IPS-18c (cell line): ENCODE measurements around the gene ENDOD1.

Experiments
- H3K4me3 ChIP-seq: 2 replicates; pipeline ENCODE4 v1.7.0; 2013; ENCODE audit warnings: low read depth, mild to moderate bottlenecking, low read length, moderate library complexity; ENCODE audit not compliant: insufficient read depth
- H3K9me3 ChIP-seq: one replicate; pipeline ENCODE4 v1.6.1; 2013; ENCODE audit warnings: mild to moderate bottlenecking, low read length, moderate library complexity; ENCODE audit not compliant: control insufficient read depth, insufficient read depth

The ENDOD1 gene

DNA sequence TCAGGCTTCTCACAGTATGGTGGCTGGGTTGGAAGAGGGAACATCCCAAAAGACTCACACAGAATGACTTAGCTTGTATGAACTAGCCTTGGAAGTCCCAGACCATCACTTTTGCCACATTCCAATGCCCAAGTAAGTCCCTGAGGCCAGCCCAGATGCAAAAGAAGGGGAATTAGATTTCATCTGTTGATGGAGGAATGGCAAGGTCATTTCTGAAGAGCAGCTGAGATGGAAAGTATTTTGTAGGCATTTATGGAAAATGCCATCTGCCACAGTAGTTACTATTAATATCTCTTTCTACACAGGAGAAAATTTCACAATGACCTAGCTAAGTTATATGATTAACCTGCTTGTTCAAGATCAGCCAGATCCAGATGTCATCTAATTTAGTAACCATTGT, 58.8 kb downstream of the ENDOD1 start:
- Histone ChIP-seq H3K9me3 (peaks cover 4% of the 10 kb centered on the region), H3K4me3 (no peak overlapping the region)

DNA sequence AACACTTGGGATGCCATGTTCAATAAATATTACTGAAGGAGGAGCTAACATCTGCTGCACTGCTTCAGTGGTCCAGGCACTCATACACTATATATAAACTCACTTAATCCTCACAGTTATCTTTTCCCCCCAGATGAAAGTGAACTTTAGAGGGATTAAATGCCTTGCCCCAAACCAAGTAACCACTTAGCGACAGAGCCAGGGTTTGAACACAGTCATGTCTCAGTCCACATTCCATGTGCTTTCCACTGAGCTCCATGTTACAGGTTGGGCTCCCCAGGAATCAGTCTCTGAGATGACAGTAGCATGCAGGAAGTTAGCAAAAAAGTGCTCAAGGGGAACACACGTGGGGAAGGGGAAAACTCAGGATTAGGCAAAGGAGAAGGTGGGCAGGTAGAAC, 59.3 kb downstream of the ENDOD1 start:
- Histone ChIP-seq H3K9me3 (peaks cover 4% of the 10 kb centered on the region), H3K4me3 (no peak overlapping the region)

DNA sequence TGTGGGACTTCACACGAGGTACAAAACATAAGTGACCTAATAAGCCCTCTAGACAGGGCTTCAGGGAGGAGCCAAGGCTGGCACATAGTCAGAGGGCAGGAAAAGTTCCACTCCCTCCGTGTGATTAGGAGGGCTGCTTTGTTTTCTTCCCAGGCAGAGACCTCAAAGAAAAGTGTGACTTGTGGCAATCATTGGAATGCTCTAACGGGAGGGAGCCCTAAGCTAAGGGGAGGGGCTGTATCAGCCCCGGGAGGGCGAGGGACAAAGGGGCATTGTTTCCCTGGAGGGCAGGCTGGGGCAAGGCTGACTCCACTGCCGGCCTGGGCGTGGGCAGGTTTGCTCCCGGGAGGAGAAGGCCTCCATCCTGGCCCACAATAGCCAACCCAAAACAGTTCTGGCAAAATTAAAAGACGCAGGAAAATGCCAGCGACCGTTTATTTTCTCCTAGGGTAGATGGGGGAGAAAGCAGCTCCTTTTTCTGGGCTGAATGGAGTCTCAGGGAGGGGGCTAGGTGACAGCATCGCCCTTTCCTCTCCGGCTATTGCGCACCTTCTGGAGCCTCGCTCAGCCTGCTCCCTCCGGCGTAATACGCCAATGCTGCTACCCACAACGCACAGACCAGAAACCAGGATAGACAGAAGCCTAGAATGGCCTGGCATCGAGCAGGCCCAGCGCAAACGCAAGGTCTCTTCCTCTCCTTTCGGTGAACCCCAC, 60.2 kb downstream of the ENDOD1 start:
- H3K4me3 ChIP-seq, result peak overlapping the region; percentile 80
- peaks cover 4% of the 10 kb centered on the region for H3K9me3 ChIP-seq

DNA sequence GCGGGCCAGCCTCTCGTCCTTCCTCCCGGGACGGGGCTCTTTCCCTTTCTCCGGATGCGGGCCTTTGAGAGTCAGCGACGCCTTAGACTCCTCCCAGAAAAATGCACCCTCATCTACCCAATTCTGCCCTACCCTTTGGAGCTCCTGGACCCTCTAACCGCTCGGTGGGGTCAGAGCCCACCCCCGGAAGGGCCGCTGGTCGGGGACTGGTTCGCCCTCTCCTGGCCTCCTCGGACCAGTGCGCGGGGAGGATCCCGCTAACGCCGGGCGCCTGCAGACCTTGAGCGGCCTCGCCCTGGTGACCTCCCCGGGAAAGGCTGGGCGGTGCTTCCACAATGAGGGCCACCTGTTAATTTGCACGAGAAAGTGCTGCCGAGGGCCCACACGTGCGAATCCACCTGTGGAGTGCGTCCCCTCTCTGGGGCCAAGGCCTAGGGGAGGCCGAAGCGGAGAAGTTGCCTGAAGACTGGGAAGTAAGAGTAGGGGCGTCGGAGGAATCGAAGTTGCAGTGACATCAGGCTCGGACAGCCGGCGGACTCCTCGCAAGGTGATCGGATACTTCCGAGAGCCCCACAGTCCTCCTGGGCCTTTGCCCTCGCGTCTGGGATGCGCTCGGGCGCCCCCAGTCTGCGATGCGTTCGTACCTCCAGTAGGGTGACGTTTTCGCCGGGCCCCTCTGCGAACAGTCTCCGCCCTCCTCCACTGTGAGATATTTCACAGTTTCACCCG, 61.5 kb downstream of the ENDOD1 start:
- H3K9me3 ChIP-seq, result peaks cover 4% of the 10 kb centered on the region
- peak overlapping the region; percentile 80 for H3K4me3 ChIP-seq

- H3K4me3 ChIP-seq, result no peak overlapping the region
- H3K9me3 ChIP-seq, result peaks cover 4% of the 10 kb centered on the region
Observed at GRCh38 chr11:95152876-95153856, 63.5 kb downstream of the ENDOD1 start.

- no peak overlapping the region for H3K4me3 ChIP-seq
- H3K9me3 ChIP-seq, result peaks cover 4% of the 10 kb centered on the region
Observed at GRCh38 chr11:95153857-95154246, 64.2 kb downstream of the ENDOD1 start.

DNA sequence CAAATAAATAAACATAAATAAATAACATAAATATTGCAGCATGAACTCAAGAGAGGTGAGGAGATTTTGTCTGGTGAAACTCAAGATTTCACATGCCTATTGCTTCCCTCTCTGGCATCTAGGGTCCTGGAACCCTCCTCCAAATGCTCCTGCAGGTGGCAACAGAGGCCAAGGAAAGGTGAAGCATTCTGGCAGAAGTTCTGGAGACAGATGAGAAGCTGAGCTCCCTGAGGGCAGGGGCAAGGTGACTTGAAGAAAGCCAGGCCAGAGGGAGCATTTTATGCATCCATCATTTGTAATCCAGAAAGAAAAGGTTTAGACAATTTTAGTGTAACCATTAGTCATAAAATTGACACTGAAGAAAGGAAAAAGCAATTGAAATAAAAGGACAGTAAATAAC, 64.9 kb downstream of the ENDOD1 start:
- H3K9me3 ChIP-seq, result peaks cover 4% of the 10 kb centered on the region
- H3K4me3 ChIP-seq, result no peak overlapping the region

- no peak overlapping the region for H3K4me3 ChIP-seq
Observed at GRCh38 chr11:95155385-95155784, 65.7 kb downstream of the ENDOD1 start.

GRCh38 chr11:95156133-95156721, 66.6 kb downstream of the ENDOD1 start:
- Histone ChIP-seq H3K4me3 (no peak overlapping the region), H3K9me3 (peaks cover 1% of the 10 kb centered on the region)

More at GRCh38 chr11:95155385-95155784, 65.7 kb downstream of the ENDOD1 start:
- peaks cover 4% of the 10 kb centered on the region for H3K9me3 ChIP-seq

- Histone ChIP-seq H3K9me3 (no peaks in the 10 kb centered on the region), H3K4me3 (no peak overlapping the region)
Observed at GRCh38 chr11:95156916-95157541, 67.4 kb downstream of the ENDOD1 start.

DNA sequence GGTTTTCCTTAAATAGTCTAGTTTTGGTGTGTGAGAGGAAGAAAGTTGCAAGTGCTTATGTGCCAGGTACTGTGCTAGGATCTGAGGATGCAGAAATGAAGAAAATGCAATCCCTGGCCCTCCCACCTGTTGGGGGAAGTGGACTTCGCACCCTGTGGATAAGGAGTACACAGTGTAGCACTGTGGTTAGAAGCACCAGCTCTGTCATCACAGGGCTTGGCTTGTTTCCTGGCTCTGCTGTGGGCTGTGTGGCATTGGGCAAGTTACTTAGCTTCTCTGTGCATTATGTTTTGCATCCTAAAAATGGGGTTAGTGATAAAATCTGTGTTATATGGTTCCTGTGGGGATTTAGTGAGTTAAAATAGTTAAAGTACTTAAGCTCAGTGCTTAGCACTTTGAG, 68.2 kb downstream of the ENDOD1 start:
- H3K4me3 ChIP-seq, result 0 out of 2 replicates have a peak overlapping the region, but pooled peaks have one; percentile 11

DNA sequence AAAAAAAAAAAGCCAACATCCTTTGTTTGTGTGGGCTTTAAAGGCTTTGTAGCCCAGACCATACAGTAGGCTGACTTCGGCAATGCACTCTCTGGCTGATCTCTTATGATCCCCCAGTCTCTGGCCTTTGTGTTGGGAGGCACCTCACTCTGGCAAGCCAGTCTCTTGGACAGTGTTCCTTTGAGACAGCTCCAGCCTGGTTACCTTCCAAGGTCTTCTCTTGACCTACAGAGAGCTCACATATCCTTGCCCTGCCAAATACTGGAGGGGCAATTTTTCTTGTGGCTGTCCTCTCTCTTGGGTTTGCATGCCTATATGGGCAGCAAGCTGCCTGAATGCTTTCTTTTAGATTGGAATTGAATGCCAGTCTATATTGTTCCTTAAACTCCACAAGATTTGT, 71.6 kb downstream of the ENDOD1 start:
- H3K9me3 ChIP-seq, result no peaks in the 10 kb centered on the region

More for the DNA sequence above, 68.2 kb downstream of the ENDOD1 start:
- H3K9me3 ChIP-seq, result no peaks in the 10 kb centered on the region

GRCh38 chr11:95163106-95163505, 73.5 kb downstream of the ENDOD1 start:
- Histone ChIP-seq H3K9me3 (no peaks in the 10 kb centered on the region), H3K4me3 (no peak overlapping the region)

More for the DNA sequence above, 71.6 kb downstream of the ENDOD1 start:
- no peak overlapping the region for H3K4me3 ChIP-seq

GRCh38 chr11:95165638-95166037, 76.0 kb downstream of the ENDOD1 start:
- Histone ChIP-seq H3K9me3 (no peaks in the 10 kb centered on the region), H3K4me3 (no peak overlapping the region)

- H3K4me3 ChIP-seq, result no peak overlapping the region
- H3K9me3 ChIP-seq, result no peaks in the 10 kb centered on the region
Observed at GRCh38 chr11:95166781-95167180, 77.1 kb downstream of the ENDOD1 start.

GRCh38 chr11:95170294-95170693, 80.6 kb downstream of the ENDOD1 start:
- no peaks in the 10 kb centered on the region for H3K9me3 ChIP-seq
- no peak overlapping the region for H3K4me3 ChIP-seq
